ENCODE results near the gene NUP210. TPM values are rescaled to one million over a fixed set of nuclear protein-coding genes. Genes with fewer than 3 reads are reported as not detected.

Gene NUP210
- total RNA-seq, 1 experiment from 2014 or later, result 14.9 TPM

- in situ Hi-C loops (cut with HindIII; ENCODE audit: low pct_unique_long_range_greater_than_20kb, low sequenced_read_pairs), result no loop called here
- DNase-seq (ENCODE audit: low read depth, low spot score), result no peak
Observed at GRCh38 chr3:13415236-13415986, 4.7 kb downstream of the NUP210 start.

GRCh38 chr3:13414040-13414729 lies 5.9 kb downstream of the NUP210 start:
- in situ Hi-C loops (cut with HindIII; ENCODE audit: low pct_unique_long_range_greater_than_20kb, low sequenced_read_pairs), result no loop called here
- DNase-seq (ENCODE audit: low read depth, low spot score), result no peak

- DNase-seq (ENCODE audit: low read depth, low spot score), result no peak
- in situ Hi-C loops (cut with HindIII; ENCODE audit: low pct_unique_long_range_greater_than_20kb, low sequenced_read_pairs), result no loop called here
Observed at GRCh38 chr3:13411186-13411860, 8.8 kb downstream of the NUP210 start.

- in situ Hi-C loops (cut with HindIII; ENCODE audit: low pct_unique_long_range_greater_than_20kb, low sequenced_read_pairs), result no loop called here
- DNase-seq (ENCODE audit: low read depth, low spot score), result peak; percentile 30
Observed at GRCh38 chr3:13408890-13409289, 11.2 kb downstream of the NUP210 start.

GRCh38 chr3:13407926-13408325 lies 12.2 kb downstream of the NUP210 start:
- in situ Hi-C loops (cut with HindIII; ENCODE audit: low pct_unique_long_range_greater_than_20kb, low sequenced_read_pairs), result no loop called here
- no peak for DNase-seq (ENCODE audit: low read depth, low spot score)

- DNase-seq (ENCODE audit: low read depth, low spot score), result no peak
- in situ Hi-C loops (cut with HindIII; ENCODE audit: low pct_unique_long_range_greater_than_20kb, low sequenced_read_pairs), result no loop called here
Observed at GRCh38 chr3:13407475-13407874, 12.6 kb downstream of the NUP210 start.

GRCh38 chr3:13406190-13406589 lies 13.9 kb downstream of the NUP210 start:
- no peak for DNase-seq (ENCODE audit: low read depth, low spot score)
- in situ Hi-C loops (cut with HindIII; ENCODE audit: low pct_unique_long_range_greater_than_20kb, low sequenced_read_pairs), result no loop called here

- in situ Hi-C loops (cut with HindIII; ENCODE audit: low pct_unique_long_range_greater_than_20kb, low sequenced_read_pairs), result no loop called here
- DNase-seq (ENCODE audit: low read depth, low spot score), result no peak
Observed at GRCh38 chr3:13405614-13406013, 14.5 kb downstream of the NUP210 start.

- in situ Hi-C loops (cut with HindIII; ENCODE audit: low pct_unique_long_range_greater_than_20kb, low sequenced_read_pairs), result no loop called here
- peak; percentile 32 for DNase-seq (ENCODE audit: low read depth, low spot score)
Observed at GRCh38 chr3:13404626-13405452, 15.3 kb downstream of the NUP210 start.

GRCh38 chr3:13403847-13404246 lies 16.3 kb downstream of the NUP210 start:
- in situ Hi-C loops (cut with HindIII; ENCODE audit: low pct_unique_long_range_greater_than_20kb, low sequenced_read_pairs), result no loop called here
- DNase-seq (ENCODE audit: low read depth, low spot score), result no peak

GRCh38 chr3:13403213-13403819 lies 16.8 kb downstream of the NUP210 start:
- in situ Hi-C loops (cut with HindIII; ENCODE audit: low pct_unique_long_range_greater_than_20kb, low sequenced_read_pairs), result no loop called here
- no peak for DNase-seq (ENCODE audit: low read depth, low spot score)

GRCh38 chr3:13401149-13401548 lies 19.0 kb downstream of the NUP210 start:
- no peak for DNase-seq (ENCODE audit: low read depth, low spot score)
- in situ Hi-C loops (cut with HindIII; ENCODE audit: low pct_unique_long_range_greater_than_20kb, low sequenced_read_pairs), result no loop called here

- in situ Hi-C loops (cut with HindIII; ENCODE audit: low pct_unique_long_range_greater_than_20kb, low sequenced_read_pairs), result no loop called here
- no peak for DNase-seq (ENCODE audit: low read depth, low spot score)
Observed at GRCh38 chr3:13400114-13400673, 19.9 kb downstream of the NUP210 start.

- DNase-seq (ENCODE audit: low read depth, low spot score), result no peak
- in situ Hi-C loops (cut with HindIII; ENCODE audit: low pct_unique_long_range_greater_than_20kb, low sequenced_read_pairs), result no loop called here
Observed at GRCh38 chr3:13399603-13400002, 20.5 kb downstream of the NUP210 start.

GRCh38 chr3:13397316-13397715 lies 22.8 kb downstream of the NUP210 start:
- DNase-seq (ENCODE audit: low read depth, low spot score), result no peak
- in situ Hi-C loops (cut with HindIII; ENCODE audit: low pct_unique_long_range_greater_than_20kb, low sequenced_read_pairs), result no loop called here

- DNase-seq (ENCODE audit: low read depth, low spot score), result no peak
- in situ Hi-C loops (cut with HindIII; ENCODE audit: low pct_unique_long_range_greater_than_20kb, low sequenced_read_pairs), result no loop called here
Observed at GRCh38 chr3:13394363-13394762, 25.8 kb downstream of the NUP210 start.
